Calu3 (cell line): ENCODE measurements around the gene DEFB119. TPM values are rescaled to one million over a fixed set of nuclear protein-coding genes. Genes with fewer than 3 reads are reported as not detected.

Experiments
- BruUV-seq: library from RNA; stranded (reverse); fragments of 400-500 nt; replicated peaks from 2 replicates; lab custom pipeline; 2021; lab: Mats Ljungman, UMichigan
- CTCF ChIA-PET: fragments of 300-600 bp; sonication (Branson Sonifier 250); formaldehyde crosslinking; loops from one replicate; lab custom pipeline; 2022; ENCODE audit warnings: antibody characterized with exemption; lab: Charles Lee
- DNase-seq: peaks from one replicate; pipeline ENCODE4 v3.0.0; 2022
- H3K27ac Mint-ChIP-seq: one replicate; pipeline ENCODE4 v1.8.0; 2022; ENCODE audit warnings: mixed read lengths; ENCODE audit not compliant: unreplicated experiment
- H3K27me3 Mint-ChIP-seq: one replicate; pipeline ENCODE4 v1.8.0; 2022; ENCODE audit warnings: mixed read lengths; ENCODE audit not compliant: unreplicated experiment
- H3K36me3 Mint-ChIP-seq: one replicate; pipeline ENCODE4 v1.8.0; 2022; ENCODE audit warnings: mild to moderate bottlenecking, moderate library complexity, mixed read lengths; ENCODE audit not compliant: insufficient read depth, unreplicated experiment
- H3K4me1 Mint-ChIP-seq: one replicate; pipeline ENCODE4 v1.8.0; 2022; ENCODE audit warnings: mild to moderate bottlenecking, low read depth, mixed read lengths; ENCODE audit not compliant: unreplicated experiment
- H3K4me3 Mint-ChIP-seq: one replicate; pipeline ENCODE4 v1.8.0; 2022; ENCODE audit warnings: mild to moderate bottlenecking, low read depth, moderate library complexity, mixed read lengths; ENCODE audit not compliant: unreplicated experiment
- H3K9me3 Mint-ChIP-seq: one replicate; pipeline ENCODE4 v1.8.0; 2022; ENCODE audit warnings: low read depth, mixed read lengths; ENCODE audit not compliant: unreplicated experiment
- CTCF ChIP-seq: fragments of 200-600 bp; IDR thresholded peaks from one replicate; pipeline ENCODE4 v1.8.0; 2022; ENCODE audit warnings: antibody characterized with exemption; ENCODE audit not compliant: unreplicated experiment
- intact Hi-C: fragments of 100-400 bp; cut with micrococcal nuclease; formaldehyde crosslinking; loops from one replicate; pipeline ENCODE4 v1.10.0; 2022; ENCODE audit not compliant: unreplicated experiment
- total RNA-seq: library from RNA; stranded (reverse); gene quantifications from 2 replicates; pipeline ENCODE4 v1.2.3, GENCODE V29; 2022

DEFB119 gene
- total RNA-seq, 1 experiment from 2014 or later: not detected

- no peak for TF ChIP-seq CTCF
- intact Hi-C loops: no loop called here
- CTCF ChIA-PET: no interaction called here
- H3K4me1 Mint-ChIP-seq: no peaks in the 10 kb centered on the region
- H3K27ac Mint-ChIP-seq: no peak overlapping the region
- no peak overlapping the region for H3K4me3 Mint-ChIP-seq
- DNase-seq: no peak
- H3K9me3 Mint-ChIP-seq: no peaks in the 10 kb centered on the region
- no TSS peak for BruUV-seq
- no peaks in the 10 kb centered on the region for H3K36me3 Mint-ChIP-seq
- peaks cover 57% of the 10 kb centered on the region for H3K27me3 Mint-ChIP-seq
These were observed 27.9 kb upstream of the DEFB119 start for GRCh38 chr20:31418307-31418706.

- Mint-ChIP-seq H3K36me3 (no peaks in the 10 kb centered on the region), H3K9me3 (no peaks in the 10 kb centered on the region), H3K27ac (no peak overlapping the region), H3K4me1 (no peaks in the 10 kb centered on the region), H3K27me3 (peaks cover 59% of the 10 kb centered on the region), H3K4me3 (no peak overlapping the region)
- BruUV-seq: no TSS peak
- DNase-seq: no peak
- intact Hi-C loops: no loop called here
- CTCF ChIA-PET: no interaction called here
- TF ChIP-seq CTCF: no peak
These were observed 25.3 kb upstream of the DEFB119 start for GRCh38 chr20:31415653-31416052.

- Mint-ChIP-seq H3K4me3 (no peak overlapping the region), H3K27ac (no peak overlapping the region), H3K27me3 (peaks cover 66% of the 10 kb centered on the region), H3K36me3 (no peaks in the 10 kb centered on the region), H3K9me3 (no peaks in the 10 kb centered on the region), H3K4me1 (no peaks in the 10 kb centered on the region)
- CTCF ChIA-PET: interaction anchor here (1.0 kb wide), 1 partner anchor 89 kb away, joined by 6 read pairs; no protein-coding TSS in a partner anchor
- BruUV-seq: no TSS peak
- intact Hi-C loops: loop anchor here (5.0 kb wide), 1 partner anchor 33 kb away; no protein-coding TSS in a partner anchor
- no peak for DNase-seq
- no peak for TF ChIP-seq CTCF
These were observed 24.0 kb upstream of the DEFB119 start for GRCh38 chr20:31414381-31414780.

- Mint-ChIP-seq H3K27me3 (peaks cover 54% of the 10 kb centered on the region), H3K36me3 (no peaks in the 10 kb centered on the region), H3K4me3 (no peak overlapping the region), H3K9me3 (no peaks in the 10 kb centered on the region), H3K27ac (no peak overlapping the region), H3K4me1 (no peaks in the 10 kb centered on the region)
- no peak for TF ChIP-seq CTCF
- CTCF ChIA-PET: no interaction called here
- no peak for DNase-seq
- intact Hi-C loops: loop anchor here (5.0 kb wide), 1 partner anchor 37 kb away; no protein-coding TSS in a partner anchor
- BruUV-seq: no TSS peak
These were observed 19.6 kb upstream of the DEFB119 start for GRCh38 chr20:31410011-31410410.
